NCI-H69 (cell line): ENCODE data around the gene VAPA.

Experiments used
- DNase-seq: peaks from one replicate; lab custom pipeline; 2025; lab: John Stamatoyannopoulos, UW

VAPA gene, protein sequence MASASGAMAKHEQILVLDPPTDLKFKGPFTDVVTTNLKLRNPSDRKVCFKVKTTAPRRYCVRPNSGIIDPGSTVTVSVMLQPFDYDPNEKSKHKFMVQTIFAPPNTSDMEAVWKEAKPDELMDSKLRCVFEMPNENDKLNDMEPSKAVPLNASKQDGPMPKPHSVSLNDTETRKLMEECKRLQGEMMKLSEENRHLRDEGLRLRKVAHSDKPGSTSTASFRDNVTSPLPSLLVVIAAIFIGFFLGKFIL

DNA sequence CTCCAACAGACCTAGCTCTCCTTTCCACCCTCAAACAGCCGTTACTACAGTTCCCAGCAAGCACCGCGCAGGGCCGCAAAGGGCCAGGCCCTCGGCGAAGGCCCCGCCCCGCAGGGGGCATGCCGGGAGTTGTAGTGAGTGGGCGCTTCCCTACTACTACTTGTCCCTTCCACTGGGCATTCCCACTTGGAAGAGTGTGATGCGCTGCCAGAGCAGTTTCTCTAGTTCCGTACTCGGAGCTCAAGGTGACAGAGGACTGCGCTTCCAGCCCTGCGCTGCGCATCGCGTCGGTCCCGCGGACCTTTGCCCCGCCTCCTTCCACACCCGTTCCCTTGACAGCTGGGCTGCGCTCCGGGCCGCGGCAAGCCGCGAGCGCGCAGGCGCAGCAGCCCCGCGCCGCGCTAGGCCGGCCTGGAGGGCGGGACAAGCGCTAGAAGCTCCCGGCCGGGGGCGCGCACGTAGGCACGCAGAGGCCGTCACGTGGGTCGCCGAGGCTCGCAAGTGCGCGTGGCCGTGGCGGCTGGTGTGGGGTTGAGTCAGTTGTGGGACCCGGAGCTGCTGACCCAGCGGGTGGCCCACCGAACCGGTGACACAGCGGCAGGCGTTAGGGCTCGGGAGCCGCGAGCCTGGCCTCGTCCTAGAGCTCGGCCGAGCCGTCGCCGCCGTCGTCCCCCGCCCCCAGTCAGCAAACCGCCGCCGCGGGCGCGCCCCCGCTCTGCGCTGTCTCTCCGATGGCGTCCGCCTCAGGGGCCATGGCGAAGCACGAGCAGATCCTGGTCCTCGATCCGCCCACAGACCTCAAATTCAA, at the start of gene VAPA:
VAPA (plus strand) TSS at position 491 of the 808 bp plus-strand sequence; CDS start at position 732, 241 bp downstream.
- DNase-seq: peak; percentile 100

DNA sequence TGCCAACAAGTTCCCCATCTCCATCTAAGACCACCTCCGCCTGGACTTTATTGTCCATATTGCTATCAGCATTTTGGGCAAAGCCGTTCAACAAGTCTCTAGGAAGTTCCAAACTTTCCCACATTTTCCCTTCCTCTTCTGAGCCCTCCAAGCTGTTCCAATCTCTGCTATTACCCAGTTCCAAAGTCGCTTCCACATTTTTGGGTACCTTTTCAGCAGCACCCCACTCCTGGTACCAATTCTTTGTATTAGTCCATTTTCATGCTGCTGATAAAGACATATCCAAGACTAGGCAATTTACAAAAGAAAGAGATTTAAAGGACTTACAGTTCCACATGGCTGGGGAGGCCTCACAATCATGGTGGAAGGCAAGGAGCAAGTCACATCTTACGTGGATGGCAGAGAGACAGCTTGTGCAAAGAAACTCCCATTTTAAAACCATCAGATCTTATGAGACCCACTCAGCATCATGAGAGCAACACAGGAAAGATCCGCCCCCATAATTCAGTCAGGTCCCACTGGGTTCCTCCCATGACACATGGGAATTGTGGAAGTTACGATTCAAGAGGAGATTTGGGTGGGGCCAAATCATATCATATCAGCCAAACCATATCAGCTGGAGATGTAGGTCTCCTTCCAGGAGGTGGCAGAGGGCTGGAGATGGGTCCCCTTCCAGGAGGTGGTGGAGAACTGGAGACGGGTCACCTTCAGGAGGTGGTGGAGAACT, 47.9 kb upstream of the VAPA start:
- DNase-seq: no peak

DNA sequence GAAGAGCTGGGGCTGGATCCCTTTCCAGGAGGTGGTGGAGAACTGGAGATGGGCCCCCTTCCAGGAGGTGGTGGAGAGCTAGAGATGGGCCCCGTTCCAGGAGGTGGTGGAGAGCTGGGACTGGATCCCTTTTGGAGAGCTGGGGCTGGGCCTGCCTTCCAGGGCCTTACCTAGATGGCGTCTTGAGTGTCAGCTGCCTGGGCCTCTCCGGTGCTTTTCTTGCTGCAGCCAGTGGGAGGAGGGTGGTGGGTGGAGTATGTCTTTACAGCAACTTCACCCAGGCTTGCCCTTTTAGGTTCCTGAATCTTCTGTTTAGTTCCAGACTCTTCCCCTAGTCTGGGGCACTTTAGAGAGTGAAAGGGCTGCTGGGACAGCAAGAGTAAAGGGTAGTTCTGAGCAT, 47.2 kb upstream of the VAPA start:
- no peak for DNase-seq

DNA sequence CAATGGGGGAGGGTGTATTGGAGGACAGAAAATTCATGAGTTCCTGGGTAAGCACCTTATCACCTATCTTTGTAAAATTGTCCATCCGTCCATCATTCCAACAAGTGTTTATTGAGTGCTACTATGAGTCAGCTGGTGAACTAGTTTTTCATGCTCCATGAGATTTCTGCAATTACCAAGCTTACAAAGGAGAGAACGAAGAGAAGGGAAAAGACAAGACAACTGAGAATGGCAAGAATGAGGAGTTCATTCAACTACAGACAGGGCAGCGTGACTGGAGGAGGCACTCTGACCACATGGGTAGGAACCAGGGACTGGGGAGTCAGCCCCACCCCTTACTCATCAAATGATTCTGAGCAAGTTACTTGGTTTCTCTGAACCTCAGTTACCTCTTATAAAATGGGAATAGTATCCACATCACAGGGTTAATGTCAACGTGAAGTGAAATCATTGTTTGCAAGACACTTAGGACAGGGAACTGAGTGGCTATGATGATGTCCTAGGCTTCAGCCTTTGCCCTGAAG, 46.7 kb upstream of the VAPA start:
- DNase-seq: no peak

DNA sequence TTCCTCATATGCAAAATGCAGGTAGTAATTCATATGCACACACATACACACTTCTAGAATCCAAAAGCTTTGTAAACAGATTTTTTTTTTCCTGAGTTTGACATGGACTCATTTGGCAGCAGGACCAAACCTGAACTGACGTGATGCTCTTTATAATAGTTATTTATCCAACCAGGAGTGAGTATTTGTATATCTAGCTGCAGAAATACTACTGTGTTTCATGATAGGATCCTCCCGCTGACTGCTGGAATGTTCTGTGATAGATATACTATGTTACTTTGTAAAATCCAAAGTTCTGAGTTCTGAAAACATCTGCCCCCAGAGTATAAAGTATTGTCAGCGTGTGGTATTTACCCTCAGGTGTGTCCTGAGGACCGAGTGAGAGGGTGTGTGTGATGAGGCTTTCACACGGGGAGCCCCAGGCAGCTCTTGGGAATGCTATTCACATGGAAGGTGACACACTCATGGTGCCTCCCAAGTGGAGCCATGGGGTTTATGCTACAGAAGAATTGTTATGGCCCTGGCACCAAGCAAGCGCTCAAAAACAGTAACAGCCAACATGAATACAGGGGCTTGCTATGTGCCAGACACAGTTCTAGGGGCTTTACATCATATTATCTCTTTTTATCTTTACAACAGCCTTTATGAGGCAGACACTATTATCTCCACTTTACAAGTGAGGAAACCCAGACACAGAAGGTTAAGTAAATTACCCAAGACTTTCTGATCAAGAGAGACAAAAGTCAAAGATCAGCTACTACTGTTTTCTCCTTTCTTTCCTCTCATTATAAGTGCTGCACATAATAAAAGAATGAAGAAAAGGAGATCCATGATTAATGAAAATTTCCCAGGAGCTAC, 44.7 kb upstream of the VAPA start:
- DNase-seq: peak; percentile 21

DNA sequence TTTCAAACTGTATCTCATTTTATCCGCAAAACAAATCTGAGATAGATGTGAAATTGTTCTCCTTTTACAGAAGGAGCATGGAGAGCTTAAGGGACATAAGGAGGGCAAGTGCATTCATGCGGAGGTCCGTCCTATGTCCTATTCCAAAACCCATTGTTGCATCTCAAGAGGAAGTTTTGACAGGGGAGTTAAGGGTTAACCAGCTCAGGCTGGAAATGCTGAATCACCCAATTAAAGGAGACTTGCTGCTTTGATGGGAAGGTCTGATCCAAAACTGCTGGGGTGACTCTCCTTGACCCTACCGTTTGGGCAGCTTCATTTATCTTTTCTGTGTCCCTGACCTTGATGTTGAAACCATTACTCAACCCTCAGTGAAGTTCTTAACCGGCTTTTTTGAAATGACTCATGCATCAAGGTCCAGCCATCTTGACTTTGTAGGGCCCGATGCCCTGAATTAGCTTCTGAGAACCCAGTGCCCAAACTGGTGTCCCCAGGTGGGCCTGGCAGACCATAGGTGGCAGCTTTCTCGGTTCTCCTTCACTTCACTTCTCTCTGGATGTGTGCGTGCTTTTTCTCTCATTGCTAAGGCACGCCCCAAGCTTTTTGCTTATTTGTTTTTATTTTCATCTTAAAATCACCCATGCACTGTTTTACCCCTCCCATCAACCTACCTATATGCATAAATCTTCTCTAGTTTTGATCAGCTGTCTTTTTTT, 43.9 kb upstream of the VAPA start:
- DNase-seq: peak; percentile 56

DNA sequence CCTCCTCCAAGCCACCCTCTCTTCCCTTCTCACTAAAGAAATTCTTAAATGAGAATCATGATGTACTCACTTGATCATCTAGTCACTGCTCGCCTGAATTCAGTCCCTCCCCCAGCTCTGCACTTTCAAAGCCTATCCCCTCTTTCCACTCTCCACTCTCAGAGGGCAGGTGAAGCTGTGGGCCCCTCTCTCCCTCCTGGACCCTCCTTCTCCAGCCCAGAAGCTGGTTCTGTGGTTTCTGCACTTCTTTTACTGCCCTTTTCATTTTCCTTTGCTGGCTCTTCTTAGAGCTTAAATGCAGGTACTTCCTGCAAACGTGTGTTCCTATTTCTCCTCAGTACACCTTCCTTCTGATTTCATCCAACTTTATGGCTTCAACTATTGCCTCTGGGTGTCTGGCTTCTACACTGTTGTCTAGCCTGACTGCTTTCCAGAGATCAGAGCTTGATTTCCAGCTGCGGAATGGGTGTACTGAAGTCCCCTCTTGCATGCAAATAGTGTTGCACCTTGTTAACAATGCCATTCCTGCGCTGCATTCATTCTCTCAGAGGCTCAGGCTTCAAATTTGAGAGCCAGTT, 43.3 kb upstream of the VAPA start:
- DNase-seq: peak; percentile 35

DNA sequence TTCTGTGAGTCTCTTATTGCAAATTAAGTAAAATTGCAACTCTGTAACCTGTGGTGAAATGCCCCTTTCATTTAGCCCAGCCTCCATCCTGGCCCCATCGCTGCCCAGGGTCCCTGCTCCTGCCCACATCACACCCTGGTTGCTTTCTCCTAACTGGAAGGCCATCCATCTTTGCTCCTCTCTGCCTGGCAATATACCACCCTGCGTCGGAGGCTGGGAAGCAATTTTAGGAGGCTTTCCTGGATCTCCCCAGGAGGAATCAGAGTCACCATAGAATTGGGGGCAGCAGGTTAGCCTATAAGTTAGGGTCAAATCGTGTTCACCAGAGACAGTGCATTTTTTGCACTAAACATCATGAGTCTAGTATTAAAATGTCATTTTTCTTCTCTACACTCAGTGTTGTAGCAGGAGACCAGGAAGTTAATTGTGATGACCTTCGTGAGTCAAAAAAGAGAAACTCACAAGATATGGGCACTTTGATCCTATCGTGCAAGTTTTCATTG, 42.5 kb upstream of the VAPA start:
- DNase-seq: no peak

DNA sequence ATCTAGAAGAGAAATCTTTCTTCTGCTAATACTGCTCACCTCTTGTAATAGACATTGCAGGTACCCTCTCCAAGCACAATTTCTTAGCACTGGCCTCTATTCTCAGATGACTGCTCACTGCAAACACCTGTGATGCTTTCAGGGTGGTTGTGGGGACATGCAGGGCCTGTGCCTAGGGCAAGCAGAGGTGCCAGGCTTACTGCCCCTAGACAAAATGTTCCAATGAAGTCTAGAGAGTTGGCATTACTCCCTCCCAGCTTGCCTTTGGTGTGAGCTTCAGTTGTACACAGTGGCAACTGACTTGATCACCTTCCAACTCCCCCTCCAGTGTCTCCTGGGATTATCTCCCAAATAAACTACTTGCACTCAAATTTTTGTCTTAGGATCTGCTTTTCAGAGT, 41.0 kb upstream of the VAPA start:
- DNase-seq: peak; percentile 39

DNA sequence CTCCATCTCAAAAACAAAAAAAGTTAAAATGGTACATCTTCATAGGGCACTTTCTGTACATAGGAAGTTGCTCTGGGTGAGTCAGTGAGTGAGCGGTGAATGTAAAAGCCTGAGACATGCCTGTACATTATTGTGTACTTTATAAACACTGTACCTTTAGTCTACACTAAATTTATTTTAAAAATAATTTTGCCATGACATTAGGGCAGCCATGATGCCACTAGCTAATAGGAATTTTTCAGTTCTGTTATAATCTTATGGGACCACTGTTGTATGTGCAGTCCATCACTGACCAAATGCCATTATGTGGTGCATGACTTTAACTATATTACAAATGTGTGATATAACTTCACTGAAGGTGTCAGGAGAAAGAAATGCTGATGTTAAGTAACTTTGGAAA, 39.1 kb upstream of the VAPA start:
- DNase-seq: no peak

DNA sequence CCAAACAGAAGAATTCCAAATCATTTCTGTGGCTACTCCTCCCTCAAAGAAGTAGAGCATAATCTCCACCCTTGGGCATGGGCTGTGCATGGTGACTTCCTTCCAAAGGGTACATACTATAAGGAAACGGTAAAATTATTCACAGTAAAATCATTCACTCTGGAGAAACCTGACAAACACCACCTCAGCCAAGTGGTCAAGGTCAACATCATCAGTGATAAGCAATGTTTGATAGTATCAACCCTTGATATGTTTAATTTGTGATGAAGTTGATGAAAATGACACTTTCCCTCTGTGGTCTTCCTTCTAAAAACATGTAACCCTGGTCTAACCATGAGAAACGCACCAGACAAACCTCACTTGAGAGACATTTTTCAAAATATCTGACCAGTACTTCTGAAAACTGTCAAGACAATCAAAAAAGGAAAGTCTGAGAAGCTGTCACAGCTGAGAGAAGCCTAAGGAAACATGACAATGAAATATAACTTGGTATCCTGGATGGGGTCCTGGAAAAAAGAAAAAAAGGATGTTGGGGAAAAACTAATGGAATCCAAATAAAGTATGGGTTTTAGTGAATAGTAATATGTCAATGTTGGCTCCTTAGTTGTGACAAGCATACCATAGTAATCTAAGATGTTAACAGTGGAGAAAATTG, 37.5 kb upstream of the VAPA start:
- DNase-seq: no peak

DNA sequence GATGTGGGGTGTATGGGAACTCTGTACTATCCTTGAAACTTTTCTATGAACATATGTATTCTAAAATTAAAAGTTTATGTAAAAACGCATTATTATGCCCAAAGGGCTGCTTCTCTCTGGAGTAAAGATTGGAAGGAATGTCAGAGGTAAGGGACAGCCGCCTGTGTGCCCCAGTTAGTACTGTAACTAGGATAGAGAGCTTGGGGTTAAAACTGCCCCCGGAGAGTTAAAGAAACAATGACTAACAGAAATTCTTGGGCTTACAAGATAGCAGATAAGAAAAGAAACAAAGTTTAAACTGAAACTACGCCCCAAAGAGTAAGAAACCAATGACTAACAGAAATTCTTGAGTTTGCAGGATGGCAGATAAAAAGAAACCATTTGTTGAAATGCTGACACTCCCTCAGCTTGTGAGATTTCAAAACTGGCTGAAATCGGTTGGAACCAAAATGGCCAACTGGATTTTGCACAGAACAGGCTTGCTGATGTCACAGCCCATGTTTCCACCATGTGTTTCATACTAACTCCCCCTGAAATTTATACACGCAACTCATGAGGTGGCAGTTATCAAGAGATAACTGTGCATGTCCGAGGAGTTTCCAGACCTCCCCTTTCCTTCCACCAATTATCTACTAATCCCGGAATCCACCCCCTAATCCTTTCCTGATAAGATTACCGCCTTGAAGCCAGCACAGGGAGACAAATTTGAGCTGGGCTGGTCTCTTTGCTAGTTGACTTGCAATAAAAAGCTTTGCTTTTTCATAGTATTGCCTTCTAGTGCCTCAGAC, 36.8 kb upstream of the VAPA start:
- DNase-seq: no peak

DNA sequence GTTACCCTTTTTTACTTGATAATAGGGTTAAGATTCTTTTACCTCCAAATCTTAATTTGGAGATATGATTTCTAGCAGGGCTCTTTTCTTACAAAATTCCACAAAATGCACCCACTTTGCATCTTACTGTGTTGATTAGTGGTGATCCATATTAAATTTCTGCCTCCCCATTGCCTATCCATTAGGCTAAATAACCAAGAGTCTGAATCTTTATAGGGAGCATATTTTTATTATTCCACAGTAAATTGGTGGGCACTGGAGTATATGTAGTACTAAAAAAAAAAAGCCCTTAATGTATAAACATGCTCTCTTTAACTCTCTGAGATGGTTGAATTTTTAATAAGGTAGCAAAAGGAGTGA, 36.2 kb upstream of the VAPA start:
- no peak for DNase-seq

DNA sequence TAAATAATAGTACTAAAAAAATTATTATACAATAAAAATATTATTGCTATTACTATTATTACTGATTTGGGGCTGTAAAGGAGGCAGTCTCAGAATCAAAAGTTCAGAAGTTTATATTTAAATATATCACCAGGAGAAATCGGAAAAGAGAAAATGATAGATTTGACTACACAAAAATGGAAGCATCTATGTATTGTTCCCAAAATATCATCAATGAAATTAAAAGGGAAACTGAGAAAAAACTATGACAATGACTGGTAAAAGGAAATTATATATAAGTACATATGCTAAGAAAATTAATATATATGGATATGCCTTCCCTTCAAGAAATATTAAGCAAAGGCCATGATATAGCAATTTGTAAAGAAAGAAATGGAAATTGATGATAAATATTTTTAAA, 35.7 kb upstream of the VAPA start:
- DNase-seq: no peak

DNA sequence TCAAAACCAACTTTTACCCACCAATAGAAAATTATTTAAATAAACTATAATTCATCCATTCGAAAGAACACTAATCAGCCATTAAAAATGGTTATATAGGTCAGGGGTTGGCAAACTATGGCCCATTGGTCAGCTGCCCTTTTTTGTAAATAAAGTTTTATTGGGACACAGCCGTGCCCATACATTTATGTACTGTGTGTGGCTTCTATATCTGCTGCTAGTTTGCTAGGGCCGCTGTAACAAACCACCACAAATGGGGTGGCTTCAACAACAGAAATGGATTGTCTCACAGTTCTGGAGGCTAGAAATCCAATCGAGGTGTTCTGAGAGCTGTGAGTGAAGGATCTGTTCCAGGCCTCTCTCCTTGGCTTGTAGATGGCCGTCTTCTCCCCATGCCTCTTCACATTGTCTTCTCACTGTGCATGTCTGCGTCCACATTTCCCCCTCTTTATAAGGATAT, 35.0 kb upstream of the VAPA start:
- no peak for DNase-seq

DNA sequence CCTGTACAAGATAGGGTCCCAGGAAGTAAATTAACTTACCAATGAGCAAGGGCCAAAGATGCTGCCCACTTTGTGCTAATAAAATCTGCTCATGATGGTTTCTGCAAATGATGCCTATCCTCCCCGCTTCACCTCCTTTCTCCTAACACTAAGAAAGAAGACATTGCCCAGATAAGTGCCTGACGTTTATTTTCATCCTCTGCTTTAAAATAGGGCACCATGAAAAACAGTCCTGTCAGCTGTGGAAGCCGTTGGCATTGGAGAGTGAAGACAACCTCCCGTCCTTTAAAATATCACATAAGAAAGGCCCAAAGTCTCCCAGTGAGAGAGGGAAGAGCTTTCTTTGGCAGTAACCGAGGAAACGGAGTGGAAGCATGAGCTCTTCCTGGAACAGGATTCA, 29.7 kb upstream of the VAPA start:
- no peak for DNase-seq

DNA sequence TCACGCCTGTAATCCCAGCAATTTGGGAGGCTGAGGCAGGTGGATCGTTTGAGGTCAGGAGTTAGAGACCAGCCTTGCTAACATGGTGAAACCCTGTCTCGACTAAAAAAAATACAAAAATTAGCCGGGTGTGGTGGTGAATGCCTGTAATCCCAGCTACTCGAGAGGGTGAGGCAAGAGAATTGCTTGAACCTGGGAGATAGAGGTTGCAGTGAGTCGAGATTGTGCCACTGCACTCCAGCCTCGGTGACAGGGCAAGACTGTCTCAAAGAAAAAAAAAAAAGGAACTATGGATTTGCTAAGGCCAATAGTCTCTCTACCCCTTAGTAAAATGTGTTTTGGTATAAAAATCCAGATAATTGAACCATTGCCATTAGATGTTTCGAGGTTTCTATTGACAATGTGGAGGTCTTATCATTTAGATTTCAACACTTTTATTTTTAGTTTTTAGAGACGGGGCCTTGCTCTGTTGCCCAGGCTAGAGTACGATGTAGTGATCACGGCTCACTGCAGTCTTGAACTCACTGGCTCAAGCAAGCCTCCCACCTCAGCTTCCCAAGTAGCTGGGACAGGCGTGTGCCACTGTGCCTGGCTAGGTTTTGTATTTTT, 29.2 kb upstream of the VAPA start:
- DNase-seq: no peak

DNA sequence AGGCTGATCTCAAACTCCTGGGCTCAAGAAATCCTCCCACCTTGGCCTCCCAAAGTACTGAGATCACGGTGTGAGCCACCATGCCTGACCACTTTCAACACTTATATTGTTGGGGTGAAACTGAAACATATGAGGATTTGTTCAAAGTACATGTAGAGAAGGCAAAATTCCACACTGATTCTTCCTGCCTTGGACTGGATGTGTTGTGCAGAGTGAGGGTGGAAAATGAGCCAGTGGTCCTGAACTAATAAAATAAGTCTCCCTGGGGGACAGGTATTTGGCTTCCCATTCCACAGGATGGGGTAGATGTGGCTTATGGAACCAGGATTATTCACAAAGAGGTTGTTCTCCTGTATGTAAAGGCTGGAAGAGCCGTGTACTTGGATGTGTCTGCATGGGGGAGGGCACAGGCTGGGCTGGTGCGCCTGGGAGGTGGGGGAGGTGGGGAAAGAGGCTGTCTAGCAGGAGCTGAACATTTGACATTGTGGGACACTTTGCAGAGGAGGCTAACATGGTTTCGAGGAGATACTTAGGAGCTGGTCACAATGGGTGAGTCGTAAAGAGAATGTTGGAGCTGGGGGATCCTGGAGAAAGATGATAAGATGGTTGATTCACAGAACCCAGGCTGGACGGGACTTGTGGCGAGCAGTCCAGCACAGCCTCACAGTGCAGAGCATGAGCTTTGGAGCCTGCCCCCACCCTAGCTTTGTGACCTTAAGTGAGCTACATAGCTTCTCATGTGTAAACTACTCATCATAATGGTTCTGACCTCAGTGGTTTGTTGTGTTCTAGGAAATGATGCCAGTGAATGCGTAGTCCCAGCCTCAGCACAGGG, 28.4 kb upstream of the VAPA start, which contains the start of gene TXNDC2:
TXNDC2 (plus strand) TSS at position 804 of the 835 bp plus-strand sequence. CDS start 708 bp downstream, outside the sequence.
- DNase-seq: no peak
